Stimulated activated CD8-positive, alpha-beta memory T cell treated with anti-CD3 and anti-CD28 coated beads, Interleukin-12 subunit alpha, Interleukin-12 subunit beta, amount 100 ng/mL, for 4 hours (primary cell): ENCODE measurements around the gene SSX5.
"Not testable (repeated sequence)": the region's sequence is repeated elsewhere in the genome, so short reads cannot be mapped to it uniquely, and the experiment has no call there.

Source experiments
- DNase-seq: peaks from one replicate; pipeline ENCODE4 v3.0.0-alpha.2; 2020; ENCODE audit warnings: low read depth

The SSX5 gene, protein sequence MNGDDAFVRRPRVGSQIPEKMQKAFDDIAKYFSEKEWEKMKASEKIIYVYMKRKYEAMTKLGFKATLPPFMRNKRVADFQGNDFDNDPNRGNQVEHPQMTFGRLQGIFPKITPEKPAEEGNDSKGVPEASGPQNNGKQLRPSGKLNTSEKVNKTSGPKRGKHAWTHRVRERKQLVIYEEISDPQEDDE

DNA sequence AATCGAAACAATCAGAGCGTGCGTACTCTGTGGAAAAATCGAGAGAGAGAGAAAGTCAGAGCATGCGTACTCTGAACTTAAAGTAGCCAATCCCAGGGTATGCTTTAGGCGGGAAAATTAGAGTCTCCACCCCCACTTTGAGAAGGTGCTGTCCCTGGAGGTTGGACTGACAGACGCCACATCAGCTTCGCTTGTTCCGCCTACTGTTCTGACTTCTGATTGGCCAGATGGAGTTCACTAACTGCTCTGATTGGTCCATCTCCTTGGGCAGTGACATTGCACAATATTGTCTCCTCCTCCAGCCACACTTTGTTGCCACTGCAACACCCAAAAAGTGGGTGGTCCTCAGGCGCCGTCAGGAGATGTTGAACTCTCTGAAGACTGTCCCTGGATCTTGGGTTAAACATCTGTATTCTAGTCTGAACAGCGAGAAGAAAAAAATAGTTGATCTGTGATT, at the start of gene SSX5:
Gene SSX5, minus strand, starts transcription at position 51 of the 457 bp plus-strand sequence. CDS start 1,437 bp downstream, outside the sequence.
- DNase-seq = no peak

DNA sequence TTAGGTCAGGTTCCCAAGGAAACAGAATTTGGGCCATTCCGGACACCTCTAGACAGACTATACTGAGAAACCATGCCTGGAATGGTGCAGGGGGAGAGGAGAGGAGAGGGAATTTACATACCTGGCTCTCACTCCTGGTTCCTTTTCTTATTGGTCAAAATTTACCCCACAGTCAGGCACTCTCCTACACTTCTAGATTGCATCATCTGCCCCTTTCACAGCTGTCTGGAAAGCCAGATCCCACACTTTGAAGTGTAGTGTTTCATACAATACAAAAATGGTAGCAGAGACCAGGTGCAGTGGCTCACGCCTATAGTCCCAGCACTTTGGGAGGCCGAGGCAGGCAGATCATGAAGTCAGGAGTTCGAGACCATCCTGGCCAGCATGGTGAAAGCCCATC, 27.6 kb upstream of the SSX5 start:
- DNase-seq = not testable (repeated sequence)

DNA sequence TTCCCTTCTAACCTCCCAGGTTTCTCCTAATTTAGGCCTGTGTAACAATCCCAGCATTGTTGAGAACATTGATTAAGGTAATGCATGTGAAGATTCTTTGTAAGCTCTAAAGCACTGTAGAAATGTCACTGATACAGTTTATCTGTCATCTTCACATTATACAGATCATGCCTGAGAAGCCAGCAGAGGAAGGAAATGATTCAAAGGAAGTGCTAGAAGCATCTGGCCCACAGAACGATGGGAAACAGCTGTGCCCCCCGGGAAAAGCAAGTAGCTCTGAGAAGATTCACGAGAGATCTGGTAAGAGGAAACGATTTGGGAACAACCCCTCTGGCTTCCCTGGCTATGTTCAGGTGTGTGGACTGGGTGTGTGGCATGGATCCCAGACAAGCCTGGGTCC, 17.7 kb upstream of the SSX5 start:
- not testable (repeated sequence) for DNase-seq

DNA sequence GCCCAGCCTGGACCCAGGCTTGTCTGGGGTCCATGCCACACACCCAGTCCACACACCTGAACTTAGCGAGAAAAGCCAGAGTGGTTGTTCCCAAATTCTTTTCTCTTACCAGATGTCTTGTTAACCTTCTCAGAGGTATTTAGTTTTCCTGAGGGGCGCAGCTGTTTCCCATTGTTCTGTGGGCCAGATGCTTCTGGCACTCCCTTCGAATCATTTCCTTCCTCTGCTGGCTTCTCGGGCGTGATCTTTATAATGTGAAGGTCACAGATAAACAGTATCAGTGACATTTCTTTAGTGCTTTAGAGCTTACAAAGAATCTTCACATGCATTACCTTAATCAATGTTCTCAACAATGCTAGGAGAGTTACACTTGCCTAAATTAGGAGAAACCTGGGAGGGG, 6.6 kb downstream of the SSX5 start:
- not testable (repeated sequence) for DNase-seq

DNA sequence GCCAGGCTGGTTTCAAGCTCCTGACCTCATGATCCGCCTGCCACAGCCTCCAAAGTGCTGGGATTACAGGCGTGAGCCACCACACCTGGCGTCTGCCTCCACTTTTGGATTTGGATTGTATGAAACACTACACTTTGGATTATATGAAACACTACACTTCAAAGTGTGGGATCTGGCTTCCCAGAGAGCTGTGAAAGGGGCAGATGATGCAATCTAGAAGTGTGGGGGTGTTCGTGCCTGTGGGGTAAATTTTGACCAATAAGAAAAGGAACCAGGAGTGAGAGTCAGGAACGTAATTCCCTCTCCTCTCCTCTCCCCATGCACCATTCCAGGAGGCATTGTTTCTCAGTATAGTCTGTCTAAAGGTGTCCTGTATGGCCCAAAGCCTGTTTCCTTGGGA, 14.7 kb downstream of the SSX5 start:
- DNase-seq = not testable (repeated sequence)

DNA sequence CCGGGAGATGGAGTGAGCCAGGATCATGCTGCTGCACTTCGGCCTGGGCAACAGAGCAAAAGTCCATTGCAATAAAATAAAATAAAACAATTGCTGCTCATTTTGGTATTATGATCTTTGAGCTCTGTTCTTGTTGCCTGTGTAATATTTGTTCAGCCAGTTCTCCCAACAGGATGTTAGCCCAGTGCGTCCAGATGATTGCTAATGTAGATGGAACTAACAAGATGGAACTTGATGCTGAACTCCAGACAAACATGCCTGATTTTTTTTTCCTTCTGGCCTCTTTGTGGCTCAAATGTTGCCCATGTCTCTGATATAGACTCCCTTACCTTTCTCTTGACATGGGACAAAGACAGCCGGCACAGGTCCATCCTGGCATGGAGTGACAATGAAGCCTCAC, 15.8 kb downstream of the SSX5 start:
- no peak for DNase-seq

DNA sequence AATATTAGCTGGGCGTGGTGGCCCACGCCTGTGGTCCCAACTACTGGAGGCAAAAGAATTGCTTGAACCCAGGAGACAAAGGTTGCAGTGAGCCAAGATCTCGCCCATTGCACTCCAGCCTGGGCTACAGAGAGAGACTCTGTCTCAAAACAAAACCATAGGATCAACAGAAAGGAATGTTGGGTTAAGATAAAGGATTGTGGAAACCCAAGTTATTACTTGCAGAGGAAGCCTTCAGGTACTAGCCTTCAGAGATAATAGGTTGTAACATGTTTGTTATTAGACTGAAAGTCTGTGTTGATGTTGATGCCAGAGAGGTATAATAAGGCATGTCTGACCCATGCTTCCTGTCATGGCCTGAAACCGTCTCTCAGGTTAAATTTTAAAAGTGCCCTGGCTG, 16.9 kb downstream of the SSX5 start:
- no peak for DNase-seq

DNA sequence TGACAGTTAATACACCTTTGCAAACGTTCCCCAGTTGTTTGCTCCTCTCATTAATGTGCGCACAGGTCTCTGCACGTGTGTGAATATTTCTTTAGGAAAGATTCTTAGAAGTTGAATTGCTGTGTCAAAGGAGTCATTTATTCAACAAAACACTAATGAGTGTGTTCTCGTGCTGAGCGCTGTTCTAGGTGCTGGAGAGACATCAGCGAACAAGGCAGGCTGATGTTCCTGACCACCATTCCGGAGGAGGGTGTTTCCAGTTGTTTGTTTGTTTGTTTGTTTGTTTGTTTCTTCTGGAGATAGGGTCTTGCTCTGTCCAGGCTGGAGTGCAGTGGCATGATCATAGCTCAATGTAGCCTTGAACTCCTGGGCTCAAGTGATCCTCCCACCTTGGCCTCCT, 30.3 kb downstream of the SSX5 start:
- DNase-seq = not testable (repeated sequence)

DNA sequence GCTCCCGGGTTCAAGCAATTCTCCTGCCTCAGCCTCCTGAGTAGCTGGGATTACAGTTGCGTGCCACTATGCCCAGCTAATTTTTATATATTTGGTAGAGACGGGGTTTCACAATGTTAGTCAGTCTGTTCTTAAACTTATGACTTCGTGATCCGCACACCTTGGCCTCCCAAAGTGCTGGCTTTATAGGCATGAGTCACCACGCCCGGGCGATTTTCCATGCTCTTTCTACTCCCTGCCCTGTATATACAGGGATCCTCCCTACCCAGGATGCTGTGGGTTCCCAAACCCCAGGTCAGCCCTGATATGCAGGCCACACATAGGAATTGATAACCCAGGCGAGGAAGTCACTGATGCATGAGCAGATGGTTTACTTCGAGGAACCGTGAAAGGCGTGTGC, 31.4 kb downstream of the SSX5 start:
- DNase-seq = no peak

DNA sequence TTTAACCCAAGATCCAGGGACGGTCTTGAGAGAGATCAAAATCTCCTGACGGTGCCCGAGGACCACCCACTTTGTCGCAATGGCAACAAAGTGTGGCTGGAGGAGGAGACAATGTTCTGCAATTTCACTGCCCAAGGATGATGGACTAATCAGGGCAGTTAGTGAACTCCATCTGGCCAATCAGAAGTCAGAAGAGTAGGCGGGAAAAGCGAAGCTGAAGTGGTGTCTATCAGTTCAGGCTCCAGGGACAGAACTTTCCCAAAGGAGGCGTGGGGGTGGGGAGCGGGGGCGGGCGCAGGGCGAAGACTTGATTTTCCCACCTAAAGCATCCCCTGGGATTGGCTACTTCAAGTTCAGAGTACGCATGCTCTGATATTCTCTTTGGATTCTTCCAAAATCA, 40.6 kb downstream of the SSX5 start:
- no peak for DNase-seq

DNA sequence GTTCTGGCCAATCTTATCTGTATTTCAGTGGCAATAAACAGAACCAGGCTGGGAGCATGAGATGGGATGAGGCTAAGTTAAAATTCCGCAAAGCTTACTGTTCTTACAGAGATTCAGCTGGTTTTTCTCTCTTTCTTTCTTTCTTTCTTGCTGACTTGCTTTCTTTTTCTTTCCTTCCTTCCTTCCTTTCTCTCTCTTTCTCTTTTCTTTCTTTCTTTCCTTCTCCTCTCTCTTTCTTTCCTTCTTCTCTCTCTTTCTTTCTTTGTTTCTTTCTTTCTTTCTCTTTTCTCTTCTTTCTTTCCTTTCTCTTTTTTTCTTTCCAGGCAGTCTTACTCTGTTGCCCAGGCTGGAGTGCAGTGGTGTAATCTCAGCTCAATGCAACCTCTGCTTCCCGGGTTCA, 41.8 kb downstream of the SSX5 start:
- no peak for DNase-seq

DNA sequence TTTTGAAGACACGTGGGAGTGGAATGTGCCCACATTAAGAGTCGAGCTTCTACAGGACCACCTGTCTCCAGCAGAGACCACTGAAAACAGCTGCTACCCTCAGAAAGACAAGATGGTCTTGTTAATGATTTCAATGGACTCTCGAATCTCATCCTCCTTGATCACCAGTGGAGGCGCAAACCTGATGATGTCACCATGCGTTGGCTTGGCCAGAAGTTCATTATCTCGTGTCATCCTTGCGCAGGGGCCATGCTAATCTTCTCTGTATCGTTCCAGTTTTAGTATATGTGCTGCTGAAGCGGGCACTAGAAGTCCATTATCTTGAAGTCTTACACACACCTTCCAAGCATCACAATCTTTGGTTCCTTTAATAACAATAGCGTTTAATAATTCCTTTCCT, 42.8 kb downstream of the SSX5 start:
- no peak for DNase-seq

DNA sequence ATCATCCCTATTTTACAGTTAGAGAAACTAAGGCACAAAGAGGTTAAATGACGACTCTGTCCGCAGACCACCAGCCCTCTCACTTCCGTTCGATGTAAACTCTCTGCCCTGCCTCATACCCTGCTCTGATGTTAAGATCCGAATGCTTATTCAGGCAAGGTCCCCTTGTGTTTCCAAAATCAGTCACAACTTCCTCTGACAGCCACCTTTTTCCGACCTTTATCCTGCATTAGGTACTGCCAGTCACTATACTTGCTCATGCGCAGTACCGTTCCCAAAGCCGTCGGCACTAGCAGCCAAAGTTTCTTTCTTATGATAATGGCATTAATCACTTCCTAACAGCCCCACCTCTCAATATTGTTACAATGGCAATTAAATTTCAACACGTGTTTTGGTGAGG, 53.9 kb downstream of the SSX5 start:
- not testable (repeated sequence) for DNase-seq

DNA sequence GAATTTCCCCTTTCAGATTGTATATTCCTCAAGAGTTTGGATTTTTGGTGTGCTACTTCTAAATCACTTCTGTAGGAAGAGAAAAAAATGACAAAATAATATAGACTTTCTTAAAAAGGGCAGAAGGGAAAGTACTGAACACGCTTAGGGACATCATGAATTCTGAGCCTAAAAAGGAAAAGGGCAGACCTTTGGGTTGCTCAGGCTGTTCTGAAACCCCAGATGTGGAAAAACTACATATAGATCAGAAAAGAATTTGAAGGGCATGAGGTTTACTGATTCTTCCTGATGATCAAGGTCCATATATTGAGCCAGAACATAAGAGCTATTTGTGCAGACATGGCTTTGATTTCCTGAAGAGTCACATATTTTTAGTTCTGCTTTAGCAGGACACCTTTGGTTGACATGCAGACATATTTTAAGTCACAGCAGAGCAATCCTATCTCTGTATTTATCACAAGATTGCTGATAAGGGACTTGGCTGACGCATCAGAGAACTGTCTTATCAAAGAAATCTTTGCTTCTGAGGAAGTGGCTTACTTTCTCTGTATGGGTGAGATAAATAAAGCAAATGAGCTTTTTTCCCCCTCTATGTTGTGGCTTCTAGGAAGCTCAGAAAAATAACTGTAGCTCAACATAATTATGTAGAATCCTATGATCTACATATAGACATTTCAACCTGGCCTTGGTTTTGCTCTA, 54.6 kb downstream of the SSX5 start:
- DNase-seq = not testable (repeated sequence)

DNA sequence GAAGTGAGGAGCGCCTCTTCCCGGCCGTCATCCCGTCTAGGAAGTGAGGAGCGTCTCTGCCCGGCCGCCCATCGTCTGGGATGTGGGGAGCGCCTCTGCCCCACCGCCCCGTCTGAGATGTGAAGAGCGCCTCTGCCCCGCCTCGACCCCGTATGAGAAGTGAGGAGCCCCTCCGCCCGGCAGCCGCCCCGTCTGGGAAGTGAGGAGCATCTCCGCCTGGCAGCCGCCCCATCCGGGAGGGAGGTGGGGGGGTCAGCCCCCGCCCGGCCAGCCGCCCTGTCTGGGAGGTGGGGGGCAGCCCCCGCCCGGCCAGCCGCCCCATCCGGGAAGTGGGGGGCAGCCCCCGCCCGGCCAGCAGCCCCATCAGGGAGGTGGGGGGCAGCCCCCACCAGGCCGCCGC, 57.5 kb downstream of the SSX5 start:
- not testable (repeated sequence) for DNase-seq
